Tibial artery (tissue), 4 donors: ENCODE results near the gene CD34.

ENCODE experiments used
- DNase-seq, 2 donors: peaks; one replicate each; pipeline ENCODE4 v3.0.0-alpha.2; 2019
- H3K27ac ChIP-seq, 2 donors: fragments of 200-600 bp; sonication (generic) in 1 of 2; 1 replicate in 1 of 2; 2 replicates in 1 of 2; pipeline ENCODE4 v1.5.1; 2018 to 2019; ENCODE audit warnings: mild to moderate bottlenecking in 1 of 2
- H3K27me3 ChIP-seq, 2 donors: fragments of 200-600 bp; sonication (generic) in 1 of 2; one replicate each; pipeline versions ENCODE4 v1.5.1 to v1.6.0; 2016 to 2019
- H3K36me3 ChIP-seq, 3 donors: fragments of 200-600 bp; sonication (generic) in 2 of 3; one replicate each; pipeline ENCODE4 v1.5.1; 2016 to 2019; ENCODE audit warnings: mild to moderate bottlenecking in 2 of 3
- H3K4me1 ChIP-seq, 4 donors: fragments of 200-600 bp; sonication (generic) in 2 of 4; 1 replicate in 3 of 4; 2 replicates in 1 of 4; pipeline ENCODE4 v1.5.1; 2016 to 2019
- H3K4me3 ChIP-seq, 2 donors: fragments of 200-600 bp; sonication (generic) in 1 of 2; 1 replicate in 1 of 2; 2 replicates in 1 of 2; pipeline ENCODE4 v1.5.1; 2018 to 2019; ENCODE audit warnings: mild to moderate bottlenecking in 2 of 2
- H3K9me3 ChIP-seq, 3 donors: fragments of 200-600 bp; sonication (generic) in 1 of 3; one replicate each; pipeline ENCODE4 v1.5.1; 2016 to 2019
- intact Hi-C: fragments of 100-400 bp; cut with DNase I; formaldehyde crosslinking; loops from one replicate; pipeline ENCODE4 v1.15.0; 2023; ENCODE audit warnings: low total_unique reads
- TF ChIP-seq, protein P1 (sequence below), 2 experiments: fragments of 200-600 bp in 1 of 2; fragments of 450-650 bp in 1 of 2; IDR thresholded peaks; one replicate each; pipeline ENCODE4 v1.5.1; 2017 to 2019; ENCODE audit warnings: antibody characterized with exemption in 2 of 2, mild to moderate bottlenecking in 1 of 2, moderate library complexity in 1 of 2

The CD34 gene

DNA sequence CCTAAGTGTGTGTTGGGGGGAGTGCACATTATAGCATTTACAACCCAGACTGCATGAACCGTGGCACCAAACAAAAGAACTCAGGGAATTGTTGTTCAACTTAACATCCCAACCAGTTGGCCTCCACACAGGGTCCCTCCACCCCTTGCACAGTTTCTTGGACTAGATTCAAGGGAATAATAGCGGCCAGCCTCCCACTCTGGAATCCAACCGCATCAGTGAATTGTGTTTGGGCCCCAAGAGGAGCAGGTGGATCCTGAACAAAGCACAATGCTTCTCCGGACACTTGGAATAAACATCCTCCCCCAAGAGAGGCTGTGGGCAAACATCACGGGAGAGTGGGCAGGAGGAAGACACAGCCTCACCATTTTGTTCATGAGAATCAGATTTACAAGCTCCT, 18.2 kb downstream of the CD34 start:
- Histone ChIP-seq H3K4me3 (no peak overlapping the region), H3K36me3 (no peaks in the 10 kb centered on the region), H3K27ac (no peak overlapping the region), H3K27me3 (no peaks in the 10 kb centered on the region), H3K4me1 (peaks cover 0 to 39% (median 33%) of the 10 kb centered on the region in 4 donors), H3K9me3 (no peaks in the 10 kb centered on the region)
- TF ChIP-seq, protein P1, sequence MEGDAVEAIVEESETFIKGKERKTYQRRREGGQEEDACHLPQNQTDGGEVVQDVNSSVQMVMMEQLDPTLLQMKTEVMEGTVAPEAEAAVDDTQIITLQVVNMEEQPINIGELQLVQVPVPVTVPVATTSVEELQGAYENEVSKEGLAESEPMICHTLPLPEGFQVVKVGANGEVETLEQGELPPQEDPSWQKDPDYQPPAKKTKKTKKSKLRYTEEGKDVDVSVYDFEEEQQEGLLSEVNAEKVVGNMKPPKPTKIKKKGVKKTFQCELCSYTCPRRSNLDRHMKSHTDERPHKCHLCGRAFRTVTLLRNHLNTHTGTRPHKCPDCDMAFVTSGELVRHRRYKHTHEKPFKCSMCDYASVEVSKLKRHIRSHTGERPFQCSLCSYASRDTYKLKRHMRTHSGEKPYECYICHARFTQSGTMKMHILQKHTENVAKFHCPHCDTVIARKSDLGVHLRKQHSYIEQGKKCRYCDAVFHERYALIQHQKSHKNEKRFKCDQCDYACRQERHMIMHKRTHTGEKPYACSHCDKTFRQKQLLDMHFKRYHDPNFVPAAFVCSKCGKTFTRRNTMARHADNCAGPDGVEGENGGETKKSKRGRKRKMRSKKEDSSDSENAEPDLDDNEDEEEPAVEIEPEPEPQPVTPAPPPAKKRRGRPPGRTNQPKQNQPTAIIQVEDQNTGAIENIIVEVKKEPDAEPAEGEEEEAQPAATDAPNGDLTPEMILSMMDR (IDR thresholded peaks at IDR 0.05): no peak
- intact Hi-C loops: no loop called here
- no peak for DNase-seq

DNA sequence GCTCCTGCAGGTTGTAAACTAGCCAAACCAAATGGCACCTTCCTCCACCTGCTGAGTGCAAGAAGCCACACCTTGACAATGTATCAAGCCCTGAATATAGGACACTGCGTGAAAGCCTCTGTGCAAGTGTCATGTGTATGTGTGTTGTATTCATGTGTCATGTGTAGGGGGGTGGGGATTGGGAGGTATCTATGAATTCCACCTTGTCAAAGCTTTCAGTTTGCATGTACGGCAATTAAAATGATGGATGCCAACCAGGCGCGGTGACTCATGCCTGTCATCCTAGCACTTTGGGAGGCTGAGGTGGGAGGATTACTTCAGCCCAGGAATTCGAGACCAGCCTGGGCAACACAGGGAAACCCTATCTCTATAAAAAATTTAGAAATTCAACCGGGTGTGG, 19.8 kb downstream of the CD34 start:
- Histone ChIP-seq H3K9me3 (no peaks in the 10 kb centered on the region), H3K4me3 (no peak overlapping the region), H3K27ac (peak overlapping the region; percentile 75 to 80), H3K4me1 (peaks cover 0 to 41% (median 33%) of the 10 kb centered on the region in 4 donors), H3K27me3 (no peaks in the 10 kb centered on the region), H3K36me3 (no peaks in the 10 kb centered on the region)
- intact Hi-C loops: no loop called here
- no peak for DNase-seq
- TF ChIP-seq, protein P1 (IDR thresholded peaks at IDR 0.05): no peak

DNA sequence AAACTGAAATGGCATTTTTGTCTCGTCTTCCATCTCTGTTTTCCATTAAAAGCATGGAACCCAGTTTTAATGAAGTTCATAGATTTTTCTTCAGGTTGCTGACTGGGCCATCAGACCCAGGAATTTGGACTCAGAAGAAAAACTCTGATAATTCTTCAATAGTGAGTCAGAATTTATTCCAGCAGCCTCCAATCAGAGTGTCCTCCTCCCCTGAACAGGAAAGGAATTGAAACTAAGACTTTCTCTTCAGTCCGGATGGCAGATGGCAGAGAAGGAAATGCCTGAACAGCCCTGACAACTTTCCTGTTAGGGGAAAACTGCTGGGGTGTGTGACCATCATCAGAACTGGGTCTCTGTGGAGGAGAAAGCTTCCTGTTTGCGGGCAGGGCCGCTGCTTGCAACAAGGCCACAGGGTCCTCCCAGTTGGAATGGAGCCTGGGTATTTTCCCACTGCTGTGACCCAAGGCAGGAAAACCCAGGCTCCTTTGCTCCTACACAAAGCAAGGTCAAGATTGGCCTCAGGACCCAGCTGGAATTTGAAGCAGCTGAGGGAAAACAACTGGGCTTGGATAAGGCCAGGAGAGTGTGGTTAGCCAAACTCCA, 20.7 kb downstream of the CD34 start:
- peak; percentile 84 to 86 for DNase-seq
- no peaks in the 10 kb centered on the region for H3K27me3 ChIP-seq
- H3K27ac ChIP-seq: peak overlapping the region; percentile 75 to 80
- intact Hi-C loops: no loop called here
- peak overlapping the region; percentile 9 to 27 for H3K4me3 ChIP-seq
- TF ChIP-seq, protein P1 (IDR thresholded peaks at IDR 0.05): no peak
- peaks cover 0 to 46% (median 38%) of the 10 kb centered on the region in 4 donors for H3K4me1 ChIP-seq
- no peaks in the 10 kb centered on the region for H3K36me3 ChIP-seq
- no peaks in the 10 kb centered on the region for H3K9me3 ChIP-seq

DNA sequence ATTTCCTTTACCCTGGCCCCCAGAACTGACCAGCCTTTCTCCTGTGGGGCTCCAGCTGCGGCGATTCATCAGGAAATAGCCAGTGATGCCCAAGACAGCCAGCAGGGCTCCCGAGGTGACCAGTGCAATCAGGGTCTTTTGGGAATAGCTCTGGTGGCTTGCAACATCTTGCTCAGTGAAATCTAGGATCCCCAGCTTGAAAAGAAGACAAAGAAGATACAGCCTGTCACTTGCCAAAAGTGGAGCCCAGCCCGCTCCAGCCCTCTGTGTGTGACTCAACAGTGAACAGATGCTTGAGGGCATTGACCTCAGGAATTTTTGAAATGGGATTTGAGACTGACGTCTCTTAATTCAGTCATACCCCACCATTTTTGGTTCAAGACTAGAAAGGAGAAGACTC, 22.3 kb downstream of the CD34 start:
- no peaks in the 10 kb centered on the region for H3K9me3 ChIP-seq
- peak overlapping the region; percentile 75 to 80 for H3K27ac ChIP-seq
- peaks cover 4 to 52% (median 43%) of the 10 kb centered on the region in 4 donors for H3K4me1 ChIP-seq
- TF ChIP-seq, protein P1 (IDR thresholded peaks at IDR 0.05): no peak
- H3K36me3 ChIP-seq: no peaks in the 10 kb centered on the region
- no peak overlapping the region for H3K4me3 ChIP-seq
- H3K27me3 ChIP-seq: no peaks in the 10 kb centered on the region
- intact Hi-C loops: loop anchor here (10.0 kb wide), 1 partner anchor 356 kb away; the partner anchor contains the start of gene PLXNA2
- peak in 1 of 2 donors; percentile 65 for DNase-seq

DNA sequence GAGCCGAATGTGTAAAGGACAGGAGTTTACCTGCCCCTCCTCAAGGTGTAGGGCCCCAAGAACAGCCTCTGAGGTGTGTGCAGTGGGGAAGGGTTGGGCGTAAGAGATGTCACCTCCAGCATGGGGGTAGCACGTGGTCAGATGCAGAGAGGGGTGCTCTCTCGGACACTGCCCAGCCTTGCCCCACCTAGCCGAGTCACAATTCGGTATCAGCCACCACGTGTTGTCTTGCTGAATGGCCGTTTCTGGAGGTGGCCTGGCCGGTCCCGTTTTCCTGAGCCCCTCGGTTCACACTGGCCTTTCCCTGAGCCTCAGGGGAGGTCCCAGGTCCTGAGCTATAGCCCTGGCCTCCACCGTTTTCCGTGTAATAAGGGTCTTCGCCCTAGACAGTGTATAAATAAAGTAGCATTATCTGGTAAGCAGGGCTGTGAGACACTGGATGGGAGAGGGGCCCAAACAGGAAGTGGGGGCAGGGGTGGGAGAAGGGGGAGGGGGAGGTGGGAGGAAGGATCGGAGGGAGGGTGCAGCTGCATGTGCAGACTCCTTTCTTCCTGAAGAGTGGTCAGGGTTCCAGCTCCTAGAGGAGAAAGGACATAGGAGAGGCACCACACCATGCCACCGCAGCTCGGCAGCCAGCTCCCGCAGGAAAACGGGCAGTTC, 23.3 kb downstream of the CD34 start:
- TF ChIP-seq, protein P1 (IDR thresholded peaks at IDR 0.05): no peak
- DNase-seq: no peak
- H3K36me3 ChIP-seq: no peaks in the 10 kb centered on the region
- intact Hi-C loops: loop anchor here (10.0 kb wide), 1 partner anchor 357 kb away; the partner anchor contains the start of gene PLXNA2
- peaks cover 4 to 52% (median 43%) of the 10 kb centered on the region in 4 donors for H3K4me1 ChIP-seq
- no peaks in the 10 kb centered on the region for H3K27me3 ChIP-seq
- no peak overlapping the region for H3K4me3 ChIP-seq
- H3K27ac ChIP-seq: peak overlapping the region; percentile 10 to 80
- no peaks in the 10 kb centered on the region for H3K9me3 ChIP-seq
